SKM-1 (cell line): ENCODE results near the gene CDK11A.
"Not testable (repeated sequence)": the region's sequence is repeated elsewhere in the genome, so short reads cannot be mapped to it uniquely, and the experiment has no call there.

Experiments
- DNase-seq: peaks from one replicate; lab custom pipeline; 2025; ENCODE audit not compliant: unreplicated experiment; lab: John Stamatoyannopoulos, UW

The CDK11A gene

GRCh38 chr1:1684031-1684681 lies 40.0 kb downstream of the CDK11A start:
- DNase-seq = no peak

GRCh38 chr1:1683104-1683905 lies 40.9 kb downstream of the CDK11A start:
- no peak for DNase-seq

GRCh38 chr1:1680912-1681273 lies 43.3 kb downstream of the CDK11A start:
- no peak for DNase-seq

- DNase-seq = no peak
Observed at GRCh38 chr1:1680031-1680911, 43.9 kb downstream of the CDK11A start.

- no peak for DNase-seq
Observed at GRCh38 chr1:1678581-1679380, 45.4 kb downstream of the CDK11A start.

GRCh38 chr1:1677718-1678580 lies 46.2 kb downstream of the CDK11A start:
- no peak for DNase-seq

GRCh38 chr1:1676087-1676486 lies 48.1 kb downstream of the CDK11A start:
- DNase-seq = not testable (repeated sequence)

GRCh38 chr1:1675218-1675617 lies 48.9 kb downstream of the CDK11A start:
- DNase-seq = not testable (repeated sequence)

GRCh38 chr1:1674806-1675205 lies 49.4 kb downstream of the CDK11A start:
- DNase-seq = not testable (repeated sequence)

- no peak for DNase-seq
Observed at GRCh38 chr1:1672181-1672965, 51.8 kb downstream of the CDK11A start.

GRCh38 chr1:1671365-1672119 lies 52.6 kb downstream of the CDK11A start:
- no peak for DNase-seq

GRCh38 chr1:1670866-1671265 lies 53.3 kb downstream of the CDK11A start:
- no peak for DNase-seq

GRCh38 chr1:1669468-1670440 lies 54.4 kb downstream of the CDK11A start:
- DNase-seq = no peak

- no peak for DNase-seq
Observed at GRCh38 chr1:1666526-1666925, 57.6 kb downstream of the CDK11A start.

- no peak for DNase-seq
Observed at GRCh38 chr1:1665815-1666251, 58.3 kb downstream of the CDK11A start.

GRCh38 chr1:1664941-1665814 lies 59.0 kb downstream of the CDK11A start:
- no peak for DNase-seq
